GM12872 (cell line): ENCODE results near the gene PPM1F.

Experiments
- TF ChIP-seq, protein P1 (sequence below): IDR thresholded peaks from 3 replicates; pipeline ENCODE4 v1.5.1; 2011; ENCODE audit warnings: low read depth, mild to moderate bottlenecking, low read length, moderate library complexity; ENCODE audit not compliant: insufficient read depth

Gene PPM1F

DNA sequence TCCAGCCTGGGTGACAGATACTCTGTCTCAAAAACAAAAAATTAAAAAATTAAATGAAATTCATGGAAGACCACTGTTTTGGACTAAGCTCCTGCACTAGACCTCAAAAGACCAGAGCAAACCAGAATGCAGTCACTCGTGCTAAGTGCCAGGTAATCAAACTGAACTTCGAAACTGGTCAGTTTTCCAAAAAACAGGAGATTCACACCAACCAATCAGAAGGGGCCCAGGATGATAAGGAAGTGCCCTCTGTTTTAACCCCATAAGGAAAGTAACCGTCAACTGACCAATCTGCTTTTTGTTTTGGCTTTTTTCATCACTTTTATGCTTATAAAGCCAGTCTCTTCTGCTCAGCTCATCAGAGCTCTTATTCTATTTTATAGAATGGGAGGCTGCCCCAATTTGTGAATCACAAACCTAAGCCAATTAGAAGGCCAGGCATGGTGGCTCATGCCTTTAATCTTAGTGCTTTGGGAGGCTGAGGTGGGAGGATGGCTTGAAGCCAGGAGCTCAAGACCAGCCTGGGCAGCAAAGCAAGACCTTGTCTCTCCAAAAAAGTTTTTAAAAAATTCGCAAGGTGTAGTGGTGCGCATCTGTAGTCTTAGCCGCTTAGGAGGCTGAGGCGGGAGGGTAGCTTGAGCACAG lies 40.1 kb upstream of the PPM1F start:
- TF ChIP-seq, protein P1, sequence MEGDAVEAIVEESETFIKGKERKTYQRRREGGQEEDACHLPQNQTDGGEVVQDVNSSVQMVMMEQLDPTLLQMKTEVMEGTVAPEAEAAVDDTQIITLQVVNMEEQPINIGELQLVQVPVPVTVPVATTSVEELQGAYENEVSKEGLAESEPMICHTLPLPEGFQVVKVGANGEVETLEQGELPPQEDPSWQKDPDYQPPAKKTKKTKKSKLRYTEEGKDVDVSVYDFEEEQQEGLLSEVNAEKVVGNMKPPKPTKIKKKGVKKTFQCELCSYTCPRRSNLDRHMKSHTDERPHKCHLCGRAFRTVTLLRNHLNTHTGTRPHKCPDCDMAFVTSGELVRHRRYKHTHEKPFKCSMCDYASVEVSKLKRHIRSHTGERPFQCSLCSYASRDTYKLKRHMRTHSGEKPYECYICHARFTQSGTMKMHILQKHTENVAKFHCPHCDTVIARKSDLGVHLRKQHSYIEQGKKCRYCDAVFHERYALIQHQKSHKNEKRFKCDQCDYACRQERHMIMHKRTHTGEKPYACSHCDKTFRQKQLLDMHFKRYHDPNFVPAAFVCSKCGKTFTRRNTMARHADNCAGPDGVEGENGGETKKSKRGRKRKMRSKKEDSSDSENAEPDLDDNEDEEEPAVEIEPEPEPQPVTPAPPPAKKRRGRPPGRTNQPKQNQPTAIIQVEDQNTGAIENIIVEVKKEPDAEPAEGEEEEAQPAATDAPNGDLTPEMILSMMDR, result no peak

DNA sequence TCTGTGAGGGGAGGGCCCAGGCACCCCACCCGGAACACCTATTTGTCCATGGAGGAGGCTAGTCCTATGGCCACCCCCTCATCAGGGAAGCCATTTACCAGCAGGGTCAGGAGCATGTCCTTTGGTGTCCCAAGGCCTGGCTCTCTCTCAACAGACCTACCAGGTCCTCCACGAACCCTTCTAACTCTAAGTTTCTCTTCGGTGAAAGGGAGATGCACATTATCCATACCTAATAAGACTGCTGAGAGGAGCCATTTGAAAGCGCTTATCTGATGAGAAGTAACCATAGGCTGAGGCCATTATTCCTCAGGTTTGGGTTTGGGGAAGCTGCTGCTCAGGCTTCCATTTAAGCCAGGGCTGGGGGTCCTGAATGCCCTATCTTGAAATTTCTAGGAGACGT lies 39.1 kb upstream of the PPM1F start:
- TF ChIP-seq, protein P1, result no peak

DNA sequence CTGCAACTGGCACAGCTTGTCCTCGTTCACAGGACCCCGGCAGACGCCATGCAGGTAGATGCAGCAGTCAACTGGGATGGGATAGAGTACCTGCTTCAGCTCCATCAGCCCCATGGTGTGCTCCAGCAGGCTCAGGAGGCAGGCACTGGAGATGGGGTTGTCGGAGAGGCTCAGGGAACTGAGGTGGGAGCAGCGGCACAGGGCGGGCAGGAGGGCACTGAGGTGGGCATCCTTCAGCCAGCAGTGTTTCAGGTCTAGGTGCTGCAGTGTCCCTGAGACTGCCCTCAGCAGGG lies 38.6 kb upstream of the PPM1F start:
- TF ChIP-seq, protein P1, result no peak

DNA sequence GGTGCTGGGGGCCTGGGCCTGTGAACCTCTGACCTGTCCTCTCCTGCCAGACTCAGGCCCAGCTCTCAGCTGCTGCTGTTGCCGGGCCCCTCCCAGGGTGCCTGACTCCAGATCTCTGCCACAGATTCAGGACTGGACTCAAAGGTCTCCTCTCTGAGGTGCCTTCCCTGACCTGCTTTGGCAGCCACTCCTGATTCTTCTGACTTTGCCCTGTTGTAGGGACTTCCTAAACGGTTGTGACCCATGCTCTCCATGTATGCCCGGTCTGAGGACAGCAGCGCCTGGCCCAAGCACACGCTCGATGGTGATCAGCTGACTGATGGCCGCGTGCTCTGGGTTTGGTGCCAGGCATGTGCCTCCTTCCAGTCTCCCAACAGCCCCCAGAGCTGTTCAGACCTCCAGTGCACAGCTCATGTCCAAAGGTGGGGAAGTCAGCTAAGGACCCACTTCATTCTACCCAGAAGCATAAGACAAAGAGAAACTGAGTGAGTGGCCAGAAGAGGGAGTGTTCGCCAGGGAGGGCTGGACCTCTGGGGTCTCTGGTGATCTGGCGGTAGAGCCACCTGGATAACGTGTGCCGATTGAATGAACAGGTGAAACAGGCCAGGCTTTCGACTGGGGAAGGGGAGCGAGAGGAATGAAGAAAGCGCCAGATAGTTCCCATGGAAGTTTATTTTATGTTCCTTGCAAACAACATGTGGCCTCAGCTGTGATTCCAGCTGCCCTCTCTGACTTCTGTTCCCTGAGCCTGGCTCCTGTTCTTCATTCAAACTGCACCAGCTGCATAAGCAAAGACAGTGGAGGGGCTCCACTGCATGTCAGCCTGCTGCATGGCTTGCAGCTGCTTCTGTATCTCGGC lies 38.0 kb upstream of the PPM1F start:
- TF ChIP-seq, protein P1, result no peak

DNA sequence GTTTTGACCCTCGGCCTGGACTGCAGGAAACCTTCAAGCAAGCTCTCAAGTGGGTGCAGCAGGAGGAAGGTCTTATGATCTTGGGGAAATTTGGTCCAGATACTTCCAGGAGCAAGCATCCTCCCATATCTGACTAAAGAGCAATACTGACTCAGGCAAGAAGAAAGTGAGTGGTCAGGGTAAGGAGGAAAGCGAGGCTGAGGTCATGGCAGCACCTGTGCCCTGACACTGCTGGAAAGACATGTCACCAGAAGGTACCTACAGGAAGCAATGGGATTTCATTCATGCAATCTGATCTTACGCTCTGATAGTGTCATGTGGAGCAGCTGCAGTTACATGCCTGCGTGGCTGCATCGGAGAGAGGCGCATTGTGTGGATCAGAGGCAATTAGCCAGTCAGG lies 36.4 kb upstream of the PPM1F start:
- TF ChIP-seq, protein P1, result no peak

DNA sequence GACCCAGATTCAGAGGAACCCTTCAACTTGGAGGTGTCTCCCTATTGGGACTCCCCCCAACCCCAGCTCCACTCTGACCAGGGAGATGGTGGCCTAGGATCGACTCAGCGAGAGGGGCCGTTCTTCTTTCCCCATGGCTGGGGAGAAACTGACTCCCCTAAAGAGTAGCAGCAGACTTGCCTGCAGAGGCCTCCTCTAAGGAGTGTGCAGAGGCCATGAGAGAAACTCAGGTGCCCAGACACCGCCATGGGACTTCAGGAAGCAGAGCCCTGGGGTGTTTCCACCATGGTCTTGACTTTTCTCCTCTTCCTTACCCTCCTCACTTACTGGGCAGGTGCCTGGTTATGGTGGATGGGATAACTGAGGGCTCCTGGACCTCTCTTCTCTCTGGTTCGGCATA lies 32.6 kb upstream of the PPM1F start:
- TF ChIP-seq, protein P1, result no peak

DNA sequence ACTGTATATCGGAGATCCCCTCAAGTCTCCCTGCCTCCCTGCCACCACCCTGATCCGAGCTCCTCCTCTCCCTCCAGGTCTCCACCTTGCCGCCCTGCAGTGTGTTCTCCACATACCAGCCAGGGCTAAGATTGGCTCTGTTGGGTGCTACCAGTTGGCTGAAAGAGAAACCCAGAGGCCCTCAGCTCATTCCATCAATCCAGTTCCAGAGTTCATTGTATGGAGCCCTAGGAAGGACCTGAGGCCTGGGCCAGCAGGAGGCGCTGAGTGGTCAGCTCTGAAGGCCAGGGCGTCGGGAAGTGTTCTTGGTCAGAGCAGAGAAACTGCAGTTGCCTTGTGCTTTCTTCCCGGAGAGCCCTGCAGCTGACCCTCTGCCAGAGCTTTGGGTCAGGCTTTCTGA lies 32.1 kb upstream of the PPM1F start:
- TF ChIP-seq, protein P1, result peak; percentile 32; the same call in 1 of the 3 replicates
